Uterus (tissue), 2 donors: ENCODE data around the gene TTC29.

Source experiments
- CTCF ChIP-seq, 4 experiments: fragments of 200-600 bp in 2 of 4; fragments of 450-650 bp in 2 of 4; sonication (generic) in 2 of 4; IDR thresholded peaks; one replicate each; pipeline ENCODE4 v1.5.1; 2016 to 2019; ENCODE audit warnings: antibody characterized with exemption in 4 of 4, mild to moderate bottlenecking in 2 of 4, moderate library complexity in 1 of 4
- POLR2A ChIP-seq, 2 donors: fragments of 450-650 bp; IDR thresholded peaks; one replicate each; pipeline ENCODE4 v1.6.1; 2016; ENCODE audit warnings: antibody characterized with exemption in 2 of 2, mild to moderate bottlenecking in 1 of 2, moderate library complexity in 1 of 2

- TF ChIP-seq CTCF (IDR thresholded peaks at IDR 0.05): no peak
- no peak for TF ChIP-seq POLR2A (IDR thresholded peaks at IDR 0.05)
These were observed 93.3 kb downstream of the TTC29 start for GRCh38 chr4:146852360-146852759.
